DND-41 (cell line): ENCODE measurements around the gene FXYD5.

ENCODE experiments used
- ATAC-seq: fragments of 200-7000 bp; cut with Tn5 transposase; 3 replicates; pipeline ENCODE4 v1.9.1; 2021; ENCODE audit warnings: low read depth; ENCODE audit not compliant: insufficient read depth
- DNase-seq: peaks from one replicate; pipeline ENCODE4 v3.0.0-alpha.2; 2020
- H2AFZ ChIP-seq: 2 replicates; pipeline ENCODE4 v1.6.0; 2012; ENCODE audit warnings: low read depth, low read length
- H3K27ac ChIP-seq: 2 replicates; pipeline ENCODE4 v1.5.1; 2012; ENCODE audit warnings: low read length, inconsistent platforms
- H3K27me3 ChIP-seq: fragments of 200-600 bp; sonication (generic); 2 replicates; pipeline ENCODE4 v1.6.0; 2012; ENCODE audit warnings: low read length, mild to moderate bottlenecking, inconsistent platforms; ENCODE audit not compliant: insufficient read depth, poor library complexity
- H3K36me3 ChIP-seq: 2 replicates; pipeline ENCODE4 v1.5.1; 2012; ENCODE audit warnings: low read length, inconsistent platforms; ENCODE audit not compliant: insufficient read depth
- H3K4me1 ChIP-seq: 2 replicates; pipeline ENCODE4 v1.5.1; 2012; ENCODE audit warnings: mild to moderate bottlenecking, low read length; ENCODE audit not compliant: insufficient read depth
- H3K4me2 ChIP-seq: 2 replicates; pipeline ENCODE4 v1.6.0; 2012; ENCODE audit warnings: mild to moderate bottlenecking, moderate library complexity, low read length, inconsistent platforms; ENCODE audit not compliant: insufficient read depth
- H3K4me3 ChIP-seq, 2 experiments: fragments of 200-600 bp in 1 of 2; shearing (Covaris generic) in 1 of 2; 2 replicates each; pipeline ENCODE4 v1.5.1; 2012 to 2016; ENCODE audit warnings: inconsistent platforms in 2 of 2, low read length in 2 of 2, mild to moderate bottlenecking in 2 of 2, low read depth in 1 of 2, moderate library complexity in 1 of 2
- H3K79me2 ChIP-seq: 2 replicates; pipeline ENCODE4 v1.6.0; 2012; ENCODE audit warnings: low read length, inconsistent platforms; ENCODE audit not compliant: insufficient read depth
- H3K9ac ChIP-seq: 2 replicates; pipeline ENCODE4 v1.6.0; 2012; ENCODE audit warnings: low read depth, mild to moderate bottlenecking, inconsistent platforms, low read length, moderate library complexity
- H3K9me3 ChIP-seq: 2 replicates; pipeline ENCODE4 v1.5.1; 2012; ENCODE audit warnings: low read length, moderate library complexity, mild to moderate bottlenecking, inconsistent platforms; ENCODE audit not compliant: insufficient read depth, severe bottlenecking
- H4K20me1 ChIP-seq: 2 replicates; pipeline ENCODE4 v1.6.0; 2012; ENCODE audit warnings: low read length; ENCODE audit not compliant: insufficient read depth
- EZH2 ChIP-seq: IDR thresholded peaks from 3 replicates; pipeline ENCODE4 v1.6.1; 2012; ENCODE audit warnings: borderline replicate concordance, low read depth, mild to moderate bottlenecking, moderate library complexity, low read length, inconsistent platforms; ENCODE audit not compliant: severe bottlenecking
- TF ChIP-seq, protein P1 (sequence below): IDR thresholded peaks from 2 replicates; pipeline ENCODE4 v1.5.1; 2012; ENCODE audit warnings: borderline replicate concordance, low read length, moderate library complexity, mild to moderate bottlenecking; ENCODE audit not compliant: poor library complexity, severe bottlenecking; ENCODE audit errors: extremely low read depth

The FXYD5 gene

DNA sequence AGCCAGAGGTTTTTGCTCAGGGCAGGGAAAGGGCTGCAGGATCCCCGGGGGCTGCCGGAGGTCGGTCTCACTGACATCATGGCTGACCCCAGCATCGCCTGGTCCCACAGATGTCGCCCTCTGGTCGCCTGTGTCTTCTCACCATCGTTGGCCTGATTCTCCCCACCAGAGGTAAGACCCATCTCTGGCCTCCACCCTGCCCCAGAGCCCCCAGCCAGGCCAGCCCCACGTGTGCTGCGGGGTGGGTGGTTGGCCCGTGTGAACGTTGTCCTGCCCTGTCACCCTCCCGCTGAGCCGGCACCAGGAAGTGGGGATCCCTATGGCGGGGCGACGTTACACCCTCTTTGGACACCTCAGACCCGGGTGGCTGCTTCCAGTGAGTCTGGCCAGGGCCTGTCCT lies 906 bp downstream of the FXYD5 start:
- peaks cover 18% of the 10 kb centered on the region for H3K27me3 ChIP-seq
- H2AFZ ChIP-seq = peak overlapping the region; percentile 97
- peak overlapping the region; percentile 83 for H3K9ac ChIP-seq
- peak overlapping the region; percentile 91 for H3K4me2 ChIP-seq
- H3K79me2 ChIP-seq = peaks cover 12% of the 10 kb centered on the region; the same call in 1 of the 2 replicates
- H3K27ac ChIP-seq = peak overlapping the region; percentile 78
- H3K4me1 ChIP-seq = peaks cover 28% of the 10 kb centered on the region
- 0 out of 3 replicates have a peak, but pooled peaks have one; percentile 0 for ATAC-seq
- H3K36me3 ChIP-seq = peaks cover 32% of the 10 kb centered on the region
- no peak for TF ChIP-seq EZH2
- TF ChIP-seq, protein P1, sequence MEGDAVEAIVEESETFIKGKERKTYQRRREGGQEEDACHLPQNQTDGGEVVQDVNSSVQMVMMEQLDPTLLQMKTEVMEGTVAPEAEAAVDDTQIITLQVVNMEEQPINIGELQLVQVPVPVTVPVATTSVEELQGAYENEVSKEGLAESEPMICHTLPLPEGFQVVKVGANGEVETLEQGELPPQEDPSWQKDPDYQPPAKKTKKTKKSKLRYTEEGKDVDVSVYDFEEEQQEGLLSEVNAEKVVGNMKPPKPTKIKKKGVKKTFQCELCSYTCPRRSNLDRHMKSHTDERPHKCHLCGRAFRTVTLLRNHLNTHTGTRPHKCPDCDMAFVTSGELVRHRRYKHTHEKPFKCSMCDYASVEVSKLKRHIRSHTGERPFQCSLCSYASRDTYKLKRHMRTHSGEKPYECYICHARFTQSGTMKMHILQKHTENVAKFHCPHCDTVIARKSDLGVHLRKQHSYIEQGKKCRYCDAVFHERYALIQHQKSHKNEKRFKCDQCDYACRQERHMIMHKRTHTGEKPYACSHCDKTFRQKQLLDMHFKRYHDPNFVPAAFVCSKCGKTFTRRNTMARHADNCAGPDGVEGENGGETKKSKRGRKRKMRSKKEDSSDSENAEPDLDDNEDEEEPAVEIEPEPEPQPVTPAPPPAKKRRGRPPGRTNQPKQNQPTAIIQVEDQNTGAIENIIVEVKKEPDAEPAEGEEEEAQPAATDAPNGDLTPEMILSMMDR = no peak
- peaks cover 3% of the 10 kb centered on the region; the same call in 1 of the 2 replicates for H4K20me1 ChIP-seq
- no peak for DNase-seq
- H3K4me3 ChIP-seq = peak overlapping the region; percentile 86 to 93
- no peaks in the 10 kb centered on the region for H3K9me3 ChIP-seq

DNA sequence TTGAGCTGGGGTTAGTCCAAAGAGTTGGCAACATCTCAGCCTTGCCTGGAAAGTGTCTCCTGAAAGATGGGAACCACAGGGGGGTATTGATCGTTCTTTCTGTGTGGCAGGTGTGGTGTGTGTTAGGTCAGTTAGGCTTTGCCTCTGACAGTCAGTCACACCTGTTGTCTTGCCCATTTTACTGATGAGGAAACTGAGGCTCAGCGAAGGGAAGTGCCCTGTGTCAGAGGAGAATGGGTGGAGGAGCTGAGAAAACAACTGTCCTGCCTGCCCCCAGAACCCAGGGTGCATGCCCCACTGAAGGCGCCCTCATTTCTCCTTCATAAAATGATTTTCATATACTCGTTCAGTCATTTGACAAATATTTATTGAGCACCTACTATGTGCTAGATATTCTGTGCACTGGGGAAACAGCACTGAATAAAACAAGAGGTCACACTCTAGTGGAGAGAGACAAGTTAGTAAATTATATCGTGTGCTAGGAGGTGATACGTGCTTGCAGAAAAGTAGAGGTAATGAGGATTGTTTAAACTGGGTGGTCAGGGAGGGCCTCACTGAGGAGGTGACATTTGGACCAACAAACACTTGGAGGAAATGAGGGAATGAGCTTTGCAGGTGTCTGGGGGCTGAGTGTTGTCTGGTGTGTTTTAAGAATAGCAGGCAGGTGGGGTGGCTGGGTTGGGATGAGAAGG lies 1.6 kb downstream of the FXYD5 start:
- Histone ChIP-seq H4K20me1 (peaks cover 3% of the 10 kb centered on the region; the same call in 1 of the 2 replicates), H3K4me1 (peaks cover 28% of the 10 kb centered on the region), H3K9ac (peak overlapping the region; percentile 83; the same call in 1 of the 2 replicates), H3K4me2 (peak overlapping the region; percentile 91), H3K36me3 (peaks cover 39% of the 10 kb centered on the region), H3K4me3 (peak overlapping the region in 1 of 2 experiments; percentile 93; a peak in 2 of 4 replicates), H3K9me3 (no peaks in the 10 kb centered on the region), H3K27me3 (peaks cover 18% of the 10 kb centered on the region), H3K27ac (no peak overlapping the region; the same call in 1 of the 2 replicates), H3K79me2 (peaks cover 12% of the 10 kb centered on the region; the same call in 1 of the 2 replicates), H2AFZ (no peak overlapping the region)
- no peak for TF ChIP-seq EZH2
- TF ChIP-seq, protein P1 = no peak
- no peak for ATAC-seq
- no peak for DNase-seq

GRCh38 chr19:35156673-35157014 lies 2.1 kb downstream of the FXYD5 start:
- no peak overlapping the region for H3K4me3 ChIP-seq
- peaks cover 3% of the 10 kb centered on the region; the same call in 1 of the 2 replicates for H4K20me1 ChIP-seq
- H3K27me3 ChIP-seq = peaks cover 18% of the 10 kb centered on the region
- ATAC-seq (no peak), DNase-seq (no peak)
- H3K27ac ChIP-seq = no peak overlapping the region
- peaks cover 28% of the 10 kb centered on the region for H3K4me1 ChIP-seq
- H3K4me2 ChIP-seq = peak overlapping the region; percentile 91; the same call in 1 of the 2 replicates
- H2AFZ ChIP-seq = no peak overlapping the region
- TF ChIP-seq EZH2 = no peak
- TF ChIP-seq, protein P1 = no peak
- peaks cover 44% of the 10 kb centered on the region for H3K36me3 ChIP-seq
- H3K79me2 ChIP-seq = peaks cover 12% of the 10 kb centered on the region; the same call in 1 of the 2 replicates
- H3K9ac ChIP-seq = no peak overlapping the region
- no peaks in the 10 kb centered on the region for H3K9me3 ChIP-seq
